Naive thymus-derived CD4-positive, alpha-beta T cell (primary cell): ENCODE measurements around the gene EPHB1. TPM values are rescaled to one million over a fixed set of nuclear protein-coding genes. Genes with fewer than 3 reads are reported as not detected.

Source experiments
- polyA plus RNA-seq, 2 donors: library from polyadenylated mRNA; unstranded; fragments of 300-500 nt; fragmentation: Illumina TruSeq; gene quantifications; one replicate each; pipeline ENCODE4 v1.2.3, GENCODE V29; 2021
- total RNA-seq, 6 experiments: library from RNA in 5 of 6; stranded (reverse) in 5 of 6; gene quantifications; 1 replicate in 5 of 6; 2 replicates in 1 of 6; pipeline ENCODE4 v1.2.3 and lab custom pipeline; 2021 to 2026

The EPHB1 gene
- total and polyA plus RNA-seq, 7 experiments from 2014 or later = 1.6 to 2.2 (median 1.8) TPM; not detected in 4

Other genes with a start within 250 kb of the EPHB1 start
- gene KY, start 144.2 kb upstream of the EPHB1 start, total RNA-seq = not detected
- gene KY, start 144.2 kb upstream of the EPHB1 start, polyA plus RNA-seq = not detected